ENCODE results near the gene SELENOH. TPM values are rescaled to one million over a fixed set of nuclear protein-coding genes. Genes with fewer than 3 reads are reported as not detected.

SELENOH gene
- total RNA-seq, 1 donor from 2014 or later = 123 TPM

DNA sequence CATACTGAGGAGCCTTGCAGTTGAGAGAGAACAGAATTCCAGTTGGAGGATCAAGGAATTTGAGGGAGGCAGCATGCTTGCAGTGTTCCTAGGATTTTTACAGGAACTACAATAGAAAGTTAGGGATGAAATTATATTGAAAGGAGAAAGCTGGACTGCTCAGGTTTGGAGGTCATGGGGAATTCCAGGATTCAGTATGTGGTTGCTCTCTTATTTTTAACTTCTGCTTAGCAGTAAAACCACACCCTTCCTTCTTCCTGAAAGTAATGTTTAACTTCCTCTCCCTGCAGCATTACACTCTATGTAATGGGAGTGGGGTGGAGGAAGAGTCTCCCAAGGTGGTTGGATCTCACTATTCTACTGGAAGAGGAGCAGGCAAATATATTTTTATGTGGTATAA is 51.6 kb downstream of the SELENOH start:
- peaks cover 93% of the 10 kb centered on the region for H3K79me2 ChIP-seq (ENCODE audit: insufficient read depth, low read length)
- H3K4me2 ChIP-seq (ENCODE audit: low read length) = peak overlapping the region; percentile 35
- no peaks in the 10 kb centered on the region for H3K27me3 ChIP-seq (ENCODE audit: insufficient read depth, low read length)
- H3K27ac ChIP-seq (ENCODE audit: low read depth, low read length) = no peak overlapping the region
- H3K9me3 ChIP-seq (ENCODE audit: insufficient read depth, low read depth, low read length) = no peaks in the 10 kb centered on the region
- peaks cover 90% of the 10 kb centered on the region for H4K20me1 ChIP-seq (ENCODE audit: insufficient read depth, low read length)
- H3K27me3 Mint-ChIP-seq (ENCODE audit: low read depth, unreplicated experiment) = no peaks in the 10 kb centered on the region
- H3K36me3 Mint-ChIP-seq (ENCODE audit: low read depth, unreplicated experiment) = peaks cover 25% of the 10 kb centered on the region
- H3K4me1 Mint-ChIP-seq (ENCODE audit: low read depth, unreplicated experiment) = peaks cover 61% of the 10 kb centered on the region
- no peaks in the 10 kb centered on the region for H3K9me3 Mint-ChIP-seq (ENCODE audit: unreplicated experiment)
- no peak overlapping the region for H3K9ac ChIP-seq (ENCODE audit: low read length)
- H3K4me1 ChIP-seq (ENCODE audit: insufficient read depth, low read length) = peaks cover 5% of the 10 kb centered on the region
- DNase-seq (ENCODE audit: low read depth) (no peak), FAIRE-seq (no peak)
- TF ChIP-seq EZH2 (IDR thresholded peaks at IDR 0.05; ENCODE audit: insufficient read depth, low read length) = no peak
- TF ChIP-seq, protein P1, sequence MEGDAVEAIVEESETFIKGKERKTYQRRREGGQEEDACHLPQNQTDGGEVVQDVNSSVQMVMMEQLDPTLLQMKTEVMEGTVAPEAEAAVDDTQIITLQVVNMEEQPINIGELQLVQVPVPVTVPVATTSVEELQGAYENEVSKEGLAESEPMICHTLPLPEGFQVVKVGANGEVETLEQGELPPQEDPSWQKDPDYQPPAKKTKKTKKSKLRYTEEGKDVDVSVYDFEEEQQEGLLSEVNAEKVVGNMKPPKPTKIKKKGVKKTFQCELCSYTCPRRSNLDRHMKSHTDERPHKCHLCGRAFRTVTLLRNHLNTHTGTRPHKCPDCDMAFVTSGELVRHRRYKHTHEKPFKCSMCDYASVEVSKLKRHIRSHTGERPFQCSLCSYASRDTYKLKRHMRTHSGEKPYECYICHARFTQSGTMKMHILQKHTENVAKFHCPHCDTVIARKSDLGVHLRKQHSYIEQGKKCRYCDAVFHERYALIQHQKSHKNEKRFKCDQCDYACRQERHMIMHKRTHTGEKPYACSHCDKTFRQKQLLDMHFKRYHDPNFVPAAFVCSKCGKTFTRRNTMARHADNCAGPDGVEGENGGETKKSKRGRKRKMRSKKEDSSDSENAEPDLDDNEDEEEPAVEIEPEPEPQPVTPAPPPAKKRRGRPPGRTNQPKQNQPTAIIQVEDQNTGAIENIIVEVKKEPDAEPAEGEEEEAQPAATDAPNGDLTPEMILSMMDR (IDR thresholded peaks at IDR 0.05; ENCODE audit: insufficient read depth, low read depth, low read length) = no peak
- H3K36me3 ChIP-seq (ENCODE audit: insufficient read depth, low read length) = peaks cover 24% of the 10 kb centered on the region
- H3K27ac Mint-ChIP-seq (ENCODE audit: unreplicated experiment) = peak overlapping the region; percentile 51
- H3K4me3 Mint-ChIP-seq (ENCODE audit: unreplicated experiment) = peak overlapping the region; percentile 58
- H3K4me3 ChIP-seq (ENCODE audit: insufficient read depth, low read depth, low read length) = no peak overlapping the region
- H2AFZ ChIP-seq (ENCODE audit: low read depth, low read length) = no peak overlapping the region

Other genes with a start within 250 kb of the SELENOH start
- gene SLC43A1, start 225.8 kb upstream of the SELENOH start, total RNA-seq = 3.5 and 4.5 TPM in 2 replicates
- 56.1 and 60.3 TPM in 2 replicates for gene TIMM10, start 210.7 kb upstream of the SELENOH start, total RNA-seq
- not detected in 2 replicates for gene SMTNL1, start 203.9 kb upstream of the SELENOH start, total RNA-seq
- gene UBE2L6, start 173.8 kb upstream of the SELENOH start, total RNA-seq = 159 and 182 TPM in 2 replicates
- gene SERPING1, start 143.8 kb upstream of the SELENOH start, total RNA-seq = 62.5 and 92.1 TPM in 2 replicates
- gene YPEL4, start 91.6 kb upstream of the SELENOH start, total RNA-seq = 0.09 and 0.62 TPM in 2 replicates
- gene CLP1, start 83.7 kb upstream of the SELENOH start, total RNA-seq = 19.1 and 21.4 TPM in 2 replicates
- 89.8 and 94.7 TPM in 2 replicates for gene ZDHHC5, start 73.4 kb upstream of the SELENOH start, total RNA-seq
- 21.6 and 23.5 TPM in 2 replicates for gene MED19, start 29.3 kb upstream of the SELENOH start, total RNA-seq
- 88.0 and 91.5 TPM in 2 replicates for gene TMX2, start 28.9 kb upstream of the SELENOH start, total RNA-seq
- gene BTBD18, start 10.3 kb downstream of the SELENOH start, total RNA-seq = not detected in 2 replicates
- 235 and 243 TPM in 2 replicates for gene CTNND1, start 20.3 kb downstream of the SELENOH start, total RNA-seq